MM.1S (cell line): ENCODE data around the gene ADGRL1.

Source experiments
- CTCF ChIP-seq: fragments of 300-600 bp; sonication (generic); IDR thresholded peaks from 2 replicates; pipeline ENCODE4 v1.5.1; 2016; ENCODE audit warnings: antibody characterized with exemption, low read length, mixed read lengths
- EZH2 ChIP-seq: fragments of 300-600 bp; sonication (generic); optimal IDR thresholded peaks from 2 replicates; pipeline ENCODE3; 2017; ENCODE audit warnings: low read depth, mild to moderate bottlenecking, antibody characterized with exemption, low read length, mixed read lengths
- EZH2phosphoT487 ChIP-seq: fragments of 300-600 bp; sonication (generic); IDR thresholded peaks from 2 replicates; pipeline ENCODE4 v1.6.1; 2018; ENCODE audit warnings: antibody characterized with exemption, low read length

- TF ChIP-seq CTCF (no peak), EZH2 (no peak), EZH2phosphoT487 (no peak)
Observed at GRCh38 chr19:14174883-14175282, 31.1 kb downstream of the ADGRL1 start.
